LNCaP clone FGC (cell line): ENCODE results near the gene LRRC8E.

Experiments
- DNase-seq: peaks from one replicate; pipeline ENCODE4 v3.0.0-alpha.2; 2011; ENCODE audit warnings: low read depth
- H3K4me3 ChIP-seq: 2 replicates; pipeline ENCODE4 v1.5.1; 2011; ENCODE audit warnings: mild to moderate bottlenecking, low read depth, low read length, control low read depth
- CTCF ChIP-seq: IDR thresholded peaks from 2 replicates; pipeline ENCODE4 v1.5.1; 2012; ENCODE audit warnings: mild to moderate bottlenecking; ENCODE audit not compliant: control insufficient read depth, insufficient read depth; ENCODE audit errors: extremely low read depth

The LRRC8E gene

GRCh38 chr19:7863971-7864689 is 24.2 kb upstream of the LRRC8E start:
- TF ChIP-seq CTCF = no peak
- no peak for DNase-seq
- H3K4me3 ChIP-seq = no peak overlapping the region

- no peak for TF ChIP-seq CTCF
- H3K4me3 ChIP-seq = no peak overlapping the region
- no peak for DNase-seq
Observed at GRCh38 chr19:7864690-7865074, 23.6 kb upstream of the LRRC8E start.

GRCh38 chr19:7865262-7865911 is 22.9 kb upstream of the LRRC8E start:
- H3K4me3 ChIP-seq = no peak overlapping the region
- TF ChIP-seq CTCF = no peak
- DNase-seq = no peak

GRCh38 chr19:7866399-7867091 is 21.8 kb upstream of the LRRC8E start:
- TF ChIP-seq CTCF = no peak
- no peak overlapping the region for H3K4me3 ChIP-seq

GRCh38 chr19:7867092-7867844 is 21.0 kb upstream of the LRRC8E start:
- no peak for DNase-seq
- TF ChIP-seq CTCF = no peak
- no peak overlapping the region for H3K4me3 ChIP-seq

More at GRCh38 chr19:7866399-7867091, 21.8 kb upstream of the LRRC8E start:
- no peak for DNase-seq

- no peak overlapping the region for H3K4me3 ChIP-seq
- TF ChIP-seq CTCF = no peak
- no peak for DNase-seq
Observed at GRCh38 chr19:7868326-7868670, 20.0 kb upstream of the LRRC8E start.
